A549 (cell line): ENCODE measurements around the gene CLGN. TPM values are rescaled to one million over a fixed set of nuclear protein-coding genes. Genes with fewer than 3 reads are reported as not detected.
A peak's percentile ranks its signal among the peaks of the same experiment; 100 is the strongest.

Experiments
- ATAC-seq, 2 experiments: fragments of 200-7000 bp in 1 of 2; fragments of >200 bp in 1 of 2; cut with Nextera tagmentation in 1 of 2; cut with Tn5 transposase in 1 of 2; 3 replicates each; pipeline versions ENCODE4 v1.8.0 to v1.9.1; 2018 to 2020; ENCODE audit warnings: mild to moderate bottlenecking in 1 of 2, moderate library complexity in 1 of 2
- CTCF ChIA-PET: fragments of 300-600 bp; sonication (Branson Sonifier 250); formaldehyde crosslinking; extraction: SDS; loops from one replicate; lab custom pipeline; 2021; ENCODE audit warnings: antibody characterized with exemption, inconsistent platforms; lab: Yijun Ruan, JAX
- POLR2A ChIA-PET: fragments of 350-600 bp; formaldehyde crosslinking; extraction: SDS; loops from one replicate; lab custom pipeline; 2021; ENCODE audit warnings: antibody characterized with exemption, inconsistent platforms; lab: Yijun Ruan, JAX
- DNase-seq, 2 experiments: peaks; one replicate each; pipeline versions ENCODE4 v3.0.0 to v3.0.0-alpha.2; 2011 to 2016; ENCODE audit warnings: low read depth in 1 of 2, low spot score in 1 of 2
- FAIRE-seq: peaks from 2 replicates; lab custom pipeline; 2011; peaks lifted over from hg19 to GRCh38; lab: Jason Lieb, UNC
- H3K27ac ChIP-seq, 2 experiments: fragments of >200 bp; sonication (Bioruptor Twin); formaldehyde crosslinking; 3 replicates each; pipeline ENCODE4 v1.5.1; 2016 to 2017
- H3K4me1 ChIP-seq: fragments of >200 bp; sonication (Bioruptor Twin); formaldehyde crosslinking; 3 replicates; pipeline ENCODE4 v1.6.1; 2016
- H3K4me2 ChIP-seq: fragments of >200 bp; sonication (Bioruptor Twin); formaldehyde crosslinking; 3 replicates; pipeline ENCODE4 v1.6.1; 2016
- H3K4me3 ChIP-seq: fragments of >200 bp; sonication (Bioruptor Twin); formaldehyde crosslinking; 3 replicates; pipeline ENCODE4 v1.5.1; 2016
- H3K9me3 ChIP-seq: fragments of >200 bp; sonication (Bioruptor Twin); formaldehyde crosslinking; 3 replicates; pipeline ENCODE4 v1.6.1; 2016
- BHLHE40 ChIP-seq: IDR thresholded peaks from 2 replicates; pipeline ENCODE4 v1.6.1; 2012; ENCODE audit warnings: low read depth, low read length, inconsistent platforms
- CBX2 ChIP-seq: fragments of 200-600 bp; sonication (generic); IDR thresholded peaks from 2 replicates; pipeline ENCODE4 v1.6.1; 2016; ENCODE audit warnings: low read depth, mild to moderate bottlenecking, borderline replicate concordance
- CEBPB ChIP-seq, 2 experiments: fragments of >200 bp in 1 of 2; sonication (Bioruptor Twin) in 1 of 2; formaldehyde crosslinking in 1 of 2; IDR thresholded peaks; 2 replicates each; pipeline ENCODE4 v1.6.1; 2012 to 2016
- CHD2 ChIP-seq: fragments of 150-350 bp; IDR thresholded peaks from 2 replicates; pipeline ENCODE4 v1.6.1; 2014; ENCODE audit warnings: low read length; ENCODE audit not compliant: partially characterized antibody
- FOSB ChIP-seq: fragments of 250-450 bp; sonication (Bioruptor Pico); IDR thresholded peaks from 2 replicates; pipeline ENCODE4 v1.5.0; 2020; ENCODE audit warnings: mild to moderate bottlenecking, moderate library complexity
- FOSL2 ChIP-seq, 2 experiments: fragments of 450-650 bp in 1 of 2; fragments of >200 bp in 1 of 2; sonication (Bioruptor Twin) in 1 of 2; formaldehyde crosslinking; IDR thresholded peaks; 2 replicates each; pipeline versions ENCODE4 v1.5.0 to v1.6.1; 2016 to 2020; ENCODE audit warnings: mild to moderate bottlenecking in 1 of 2, moderate library complexity in 1 of 2
- GATA3 ChIP-seq: IDR thresholded peaks from 2 replicates; pipeline ENCODE4 v1.6.1; 2012; ENCODE audit warnings: borderline replicate concordance
- HOXA7 ChIP-seq: fragments of 250-450 bp; sonication (Bioruptor Pico); IDR thresholded peaks from 2 replicates; pipeline ENCODE4 v1.5.0; 2020; ENCODE audit warnings: mild to moderate bottlenecking, moderate library complexity
- HOXB13 ChIP-seq: fragments of 250-450 bp; sonication (Bioruptor Pico); IDR thresholded peaks from 2 replicates; pipeline ENCODE4 v1.5.0; 2020; ENCODE audit warnings: low read depth, mild to moderate bottlenecking, moderate library complexity
- JUN ChIP-seq, 2 experiments: fragments of >200 bp; sonication (Bioruptor Twin); formaldehyde crosslinking; IDR thresholded peaks; 2 replicates in 1 of 2; 3 replicates in 1 of 2; pipeline ENCODE4 v1.6.1; 2016 to 2017
- JUNB ChIP-seq: fragments of >200 bp; sonication (Bioruptor Twin); formaldehyde crosslinking; IDR thresholded peaks from 2 replicates; pipeline ENCODE4 v1.6.1; 2016
- MAX ChIP-seq: IDR thresholded peaks from 2 replicates; pipeline ENCODE4 v1.6.1; 2012
- MAZ ChIP-seq: fragments of 150-350 bp; IDR thresholded peaks from 2 replicates; pipeline ENCODE4 v1.6.1; 2014; ENCODE audit warnings: antibody characterized with exemption, low read depth, low read length, borderline replicate concordance
- MYC ChIP-seq: IDR thresholded peaks from 2 replicates; pipeline ENCODE4 v1.6.1; 2012; ENCODE audit warnings: mild to moderate bottlenecking, inconsistent platforms, low read length, improper control_type of control experiment, borderline replicate concordance
- NPAS2 ChIP-seq: fragments of 250-450 bp; sonication (Bioruptor Pico); IDR thresholded peaks from 2 replicates; pipeline ENCODE4 v1.8.0; 2022; ENCODE audit warnings: mild to moderate bottlenecking, moderate library complexity, borderline replicate concordance
- PHF8 ChIP-seq: fragments of 200-600 bp; sonication (generic); IDR thresholded peaks from 2 replicates; pipeline ENCODE4 v1.6.1; 2016; ENCODE audit warnings: low read depth, mild to moderate bottlenecking, antibody characterized with exemption, moderate library complexity, borderline replicate concordance
- POLR2A ChIP-seq: IDR thresholded peaks from 2 replicates; pipeline ENCODE4 v1.6.1; 2012; ENCODE audit warnings: mild to moderate bottlenecking, low read length
- POLR2AphosphoS2 ChIP-seq: conservative IDR thresholded peaks from 2 replicates; pipeline ENCODE4 v1.6.1; 2012; ENCODE audit warnings: low read length, improper control_type of control experiment, inconsistent platforms
- RARB ChIP-seq: fragments of 250-450 bp; sonication (Bioruptor Pico); IDR thresholded peaks from 2 replicates; pipeline ENCODE4 v1.8.0; 2021; ENCODE audit warnings: mild to moderate bottlenecking, moderate library complexity
- RFX5 ChIP-seq: fragments of 450-650 bp; IDR thresholded peaks from 2 replicates; pipeline ENCODE4 v1.7.1; 2014; ENCODE audit warnings: antibody characterized with exemption, mild to moderate bottlenecking, moderate library complexity
- SMC3 ChIP-seq: fragments of >200 bp; sonication (Bioruptor Twin); formaldehyde crosslinking; IDR thresholded peaks from 3 replicates; pipeline ENCODE4 v1.6.1; 2018; ENCODE audit warnings: inconsistent platforms
- SREBF2 ChIP-seq: fragments of 450-650 bp; IDR thresholded peaks from 2 replicates; pipeline ENCODE4 v1.6.1; 2014; ENCODE audit warnings: mild to moderate bottlenecking, moderate library complexity
- TFCP2L1 ChIP-seq: fragments of 250-450 bp; sonication (Bioruptor Pico); IDR thresholded peaks from 2 replicates; pipeline ENCODE4 v1.5.0; 2021; ENCODE audit warnings: mild to moderate bottlenecking
- TP53 ChIP-seq: fragments of 250-450 bp; sonication (Bioruptor Pico); IDR thresholded peaks from 2 replicates; pipeline ENCODE4 v1.5.0; 2021; ENCODE audit warnings: mild to moderate bottlenecking, moderate library complexity
- USF2 ChIP-seq: fragments of 450-650 bp; IDR thresholded peaks from 2 replicates; pipeline ENCODE4 v1.6.1; 2014; ENCODE audit warnings: antibody characterized with exemption
- ZFP36 ChIP-seq: fragments of 450-650 bp; IDR thresholded peaks from 2 replicates; pipeline ENCODE4 v1.6.1; 2014; ENCODE audit warnings: borderline replicate concordance; ENCODE audit not compliant: partially characterized antibody
- ZNF302 ChIP-seq: fragments of 250-450 bp; sonication (Bioruptor Pico); IDR thresholded peaks from 2 replicates; pipeline ENCODE4 v1.9.0; 2021; ENCODE audit warnings: inconsistent platforms, mild to moderate bottlenecking, moderate library complexity
- WGBS: methylation state at CpG from one replicate; pipeline ENCODE4 v1.1.6; 2017; ENCODE audit errors: missing lambda C conversion rate; 5-methylcytosine and 5-hydroxymethylcytosine counted together
- polyA plus RNA-seq, 4 experiments: library from polyadenylated mRNA; depleted of rRNA in 3 of 4; stranded (reverse); fragments of >200 nt; fragmentation: RNase III in 1 of 4; extraction: RNeasy Plus Mini Kit Qiagen cat#74134 plus additional on column Dnase treatment in 1 of 4; gene quantifications; 2 replicates in 3 of 4; 3 replicates in 1 of 4; pipeline ENCODE4 v1.2.3, GENCODE V29; 2011 to 2017
- TF ChIP-seq, protein P1 (sequence below): IDR thresholded peaks from 2 replicates; pipeline ENCODE4 v1.6.1; 2012; ENCODE audit warnings: low read depth, borderline replicate concordance
- TF ChIP-seq, protein P2 (sequence below): IDR thresholded peaks from 2 replicates; pipeline ENCODE4 v1.6.1; 2012

CLGN gene
- polyA plus RNA-seq, 2 of the 4 experiments (the other 2 are of a cell fraction), result 8.4 to 30.9 TPM

DNA sequence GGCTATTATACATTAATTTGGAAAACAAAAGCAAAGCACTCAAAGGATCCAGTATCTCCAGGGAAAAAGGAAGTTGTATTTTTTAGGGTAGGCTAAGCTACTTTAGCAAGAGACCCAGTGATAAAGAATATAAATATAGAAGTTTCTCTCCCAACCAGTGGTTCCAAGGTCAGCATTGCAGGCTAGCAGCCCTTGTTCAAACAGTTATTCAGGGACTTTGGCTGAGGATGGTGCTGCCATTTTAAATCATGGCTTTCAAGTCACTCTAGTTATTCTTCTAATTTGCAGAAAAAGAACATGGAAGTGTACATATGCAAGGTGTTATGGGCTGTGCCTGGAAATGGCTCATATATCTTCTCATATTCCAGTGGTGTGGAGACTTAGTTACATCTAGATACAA, 44.7 kb downstream of the CLGN start:
- ChIA-PET CTCF (interaction anchor here (0.9 to 1.3 kb wide), 3 partner anchors 8 to 44 kb away, joined by 3 to 4 read pairs (median 3); no protein-coding TSS in a partner anchor), POLR2A (no interaction called here)
- DNase-seq (no peak), ATAC-seq (no peak), FAIRE-seq (no peak)
- no peaks in the 10 kb centered on the region for H3K4me1 ChIP-seq
- H3K9me3 ChIP-seq, result no peaks in the 10 kb centered on the region
- H3K4me2 ChIP-seq, result no peak overlapping the region
- H3K27ac ChIP-seq, result no peak overlapping the region
- no peak for TF ChIP-seq POLR2A
- no peak for TF ChIP-seq MYC
- TF ChIP-seq, protein P1, sequence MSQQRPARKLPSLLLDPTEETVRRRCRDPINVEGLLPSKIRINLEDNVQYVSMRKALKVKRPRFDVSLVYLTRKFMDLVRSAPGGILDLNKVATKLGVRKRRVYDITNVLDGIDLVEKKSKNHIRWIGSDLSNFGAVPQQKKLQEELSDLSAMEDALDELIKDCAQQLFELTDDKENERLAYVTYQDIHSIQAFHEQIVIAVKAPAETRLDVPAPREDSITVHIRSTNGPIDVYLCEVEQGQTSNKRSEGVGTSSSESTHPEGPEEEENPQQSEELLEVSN, result no peak
- no peak for TF ChIP-seq NPAS2 (CRISPR knock-in tag)
- TF ChIP-seq FOSL2 (IDR thresholded peaks at IDR 0.05), result no peak
- TF ChIP-seq FOSL2 (CRISPR knock-in tag; IDR thresholded peaks at IDR 0.05), result no peak
- no peak for TF ChIP-seq FOSB (CRISPR knock-in tag)
- no peak for TF ChIP-seq MAX
- TF ChIP-seq CHD2, result no peak
- TF ChIP-seq SMC3, result no peak
- no peak for TF ChIP-seq POLR2AphosphoS2
- no peak for TF ChIP-seq MAZ
- no peak for TF ChIP-seq RARB (CRISPR knock-in tag)
- no peak for TF ChIP-seq JUNB
- TF ChIP-seq TFCP2L1 (CRISPR knock-in tag), result no peak
- H3K4me3 ChIP-seq, result no peak overlapping the region

- no peak for FAIRE-seq
- TF ChIP-seq MYC, result no peak
- TF ChIP-seq, protein P2, sequence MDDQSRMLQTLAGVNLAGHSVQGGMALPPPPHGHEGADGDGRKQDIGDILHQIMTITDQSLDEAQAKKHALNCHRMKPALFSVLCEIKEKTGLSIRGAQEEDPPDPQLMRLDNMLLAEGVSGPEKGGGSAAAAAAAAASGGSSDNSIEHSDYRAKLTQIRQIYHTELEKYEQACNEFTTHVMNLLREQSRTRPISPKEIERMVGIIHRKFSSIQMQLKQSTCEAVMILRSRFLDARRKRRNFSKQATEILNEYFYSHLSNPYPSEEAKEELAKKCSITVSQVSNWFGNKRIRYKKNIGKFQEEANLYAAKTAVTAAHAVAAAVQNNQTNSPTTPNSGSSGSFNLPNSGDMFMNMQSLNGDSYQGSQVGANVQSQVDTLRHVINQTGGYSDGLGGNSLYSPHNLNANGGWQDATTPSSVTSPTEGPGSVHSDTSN, result no peak
- TF ChIP-seq HOXB13 (CRISPR knock-in tag), result no peak
- peak; percentile 68 to 86; a peak in 3 of 4 replicates for TF ChIP-seq CEBPB (IDR thresholded peaks at IDR 0.05)
- TF ChIP-seq, all 56 proteins: peak for 1
- peak overlapping the region; percentile 75 for H3K4me3 ChIP-seq
- ChIA-PET POLR2A (interaction anchor here (1.1 to 2.4 kb wide), 3 partner anchors 10 to 150 kb away, joined by 4 to 13 read pairs (median 4); partner anchors contain the start of genes CLGN and ELMOD2), CTCF (interaction anchor here (0.8 to 4.1 kb wide), 3 partner anchors 9 to 119 kb away, joined by 3 to 38 read pairs (median 3); no protein-coding TSS in a partner anchor)
- peak overlapping the region; percentile 85 for H3K4me2 ChIP-seq
- peak overlapping the region; percentile 82 to 96 for H3K27ac ChIP-seq
- 6% methylated on average over 8 of the region's 8 CpGs for WGBS
- H3K4me1 ChIP-seq, result peaks cover 21% of the 10 kb centered on the region
- no peaks in the 10 kb centered on the region for H3K9me3 ChIP-seq
- ATAC-seq, result no peak
- DNase-seq, result no peak
Observed at GRCh38 chr4:140374130-140374477, 53.3 kb downstream of the CLGN start.

- WGBS, result 2% methylated on average over 13 of the region's 63 CpGs
- Histone ChIP-seq H3K9me3 (no peaks in the 10 kb centered on the region), H3K27ac (peak within 1 kb of the TSS; percentile 83 to 96), H3K4me3 (peak within 1 kb of the TSS; percentile 93), H3K4me2 (peak within 1 kb of the TSS; percentile 98), H3K4me1 (peaks cover 25% of the 10 kb centered on the region)
- POLR2A ChIA-PET, result interaction anchor here (0.8 to 2.4 kb wide), 6 partner anchors 11 to 383 kb away, joined by 3 to 13 read pairs (median 4); partner anchors contain the start of genes CLGN, ELMOD2 and TBC1D9
- CTCF ChIA-PET, result interaction anchor here (0.7 to 4.1 kb wide), 5 partner anchors 13 to 478 kb away, joined by 3 to 38 read pairs (median 3); no protein-coding TSS in a partner anchor
- peak; percentile 72 for FAIRE-seq
- ATAC-seq, result peak; percentile 96 to 98
- DNase-seq, result peak; percentile 96 to 98
- TF ChIP-seq PHF8 (peak; percentile 79), HOXA7 (CRISPR knock-in tag) (no peak), BHLHE40 (no peak), ZNF302 (no peak), USF2 (no peak), HOXB13 (CRISPR knock-in tag) (no peak), CBX2 (no peak), TP53 (CRISPR knock-in tag) (no peak), MAX (peak; percentile 62), FOSL2 (IDR thresholded peaks at IDR 0.05) (no peak), FOSL2 (CRISPR knock-in tag; IDR thresholded peaks at IDR 0.05) (no peak), POLR2A (peak; percentile 41), GATA3 (no peak), JUN (IDR thresholded peaks at IDR 0.05) (peak in 1 of 2 experiments; percentile 67; a peak in 1 of 5 replicates), SREBF2 (no peak), ZFP36 (no peak), RFX5 (no peak)
- TF ChIP-seq, protein P2, result 0 out of 2 replicates have a peak, but pooled peaks have one; percentile 26
Observed at GRCh38 chr4:140373328-140374129, 53.9 kb downstream of the CLGN start, which contains the start of gene SCOC. TSS of gene SCOC (plus strand) at chr4:140373646. CDS start at chr4:140379171, 5,525 bp downstream.
